Lower lobe of right lung (tissue), 2 donors: ENCODE measurements around the gene NDST1. TPM values are rescaled to one million over a fixed set of nuclear protein-coding genes. Genes with fewer than 3 reads are reported as not detected.

Experiments used
- ATAC-seq, 2 donors: fragments of 200-7000 bp; cut with Tn5 transposase; one replicate each; pipeline ENCODE4 v1.9.1; 2020 to 2022; ENCODE audit warnings: mild to moderate bottlenecking in 2 of 2, moderate library complexity in 2 of 2
- DNase-seq: peaks from one replicate; pipeline ENCODE4 v3.0.0-alpha.2; 2020
- H3K27ac ChIP-seq: fragments of 200-600 bp; one replicate; pipeline ENCODE4 v1.8.0; 2022
- H3K27me3 ChIP-seq: fragments of 200-600 bp; one replicate; pipeline ENCODE4 v1.8.0; 2022; ENCODE audit warnings: low read depth
- H3K36me3 ChIP-seq: fragments of 200-600 bp; one replicate; pipeline ENCODE4 v1.8.0; 2022; ENCODE audit warnings: mild to moderate bottlenecking
- H3K4me1 ChIP-seq: fragments of 200-600 bp; one replicate; pipeline ENCODE4 v1.8.0; 2022
- H3K4me3 ChIP-seq: fragments of 200-600 bp; one replicate; pipeline ENCODE4 v1.8.0; 2022; ENCODE audit warnings: mild to moderate bottlenecking
- H3K9me3 ChIP-seq: fragments of 200-600 bp; one replicate; pipeline ENCODE4 v1.8.0; 2022
- CTCF ChIP-seq: fragments of 200-600 bp; IDR thresholded peaks from one replicate; pipeline ENCODE4 v1.8.0; 2022; ENCODE audit warnings: antibody characterized with exemption, mild to moderate bottlenecking
- intact Hi-C: fragments of 100-400 bp; cut with DNase I; formaldehyde crosslinking; loops from one replicate; pipeline ENCODE4 v1.11.0; 2022
- total RNA-seq: library from RNA; stranded (reverse); fragmentation: NEBNext Ultra II Directional; extraction: Animal tissue kit (Norgen Biotek cat#: 25700); gene quantifications from one replicate; pipeline ENCODE4 v1.2.1, GENCODE V29; 2021
- donor health status: DM: no; HTN: yes; CAD: no; lungs with severe emphysema.

The NDST1 gene
- total RNA-seq, 1 donor from 2014 or later, result 117 TPM

GRCh38 chr5:150497989-150498317 lies 10.0 kb upstream of the NDST1 start:
- Histone ChIP-seq H3K4me3 (no peak overlapping the region), H3K27me3 (no peaks in the 10 kb centered on the region), H3K9me3 (no peaks in the 10 kb centered on the region), H3K36me3 (no peaks in the 10 kb centered on the region), H3K27ac (peak overlapping the region; percentile 78), H3K4me1 (peaks cover 66% of the 10 kb centered on the region)
- TF ChIP-seq CTCF, result no peak
- no peak for DNase-seq
- intact Hi-C loops, result no loop called here
- ATAC-seq, result no peak

GRCh38 chr5:150498501-150498900 lies 9.4 kb upstream of the NDST1 start:
- TF ChIP-seq CTCF, result no peak
- H3K4me3 ChIP-seq, result no peak overlapping the region
- no peaks in the 10 kb centered on the region for H3K9me3 ChIP-seq
- H3K36me3 ChIP-seq, result no peaks in the 10 kb centered on the region
- H3K27ac ChIP-seq, result peak overlapping the region; percentile 78
- no peak for DNase-seq
- intact Hi-C loops, result no loop called here
- peak in 1 of 2 donors; percentile 19 for ATAC-seq
- H3K27me3 ChIP-seq, result no peaks in the 10 kb centered on the region
- peaks cover 72% of the 10 kb centered on the region for H3K4me1 ChIP-seq

GRCh38 chr5:150498971-150499370 lies 9.0 kb upstream of the NDST1 start:
- peak overlapping the region; percentile 78 for H3K27ac ChIP-seq
- H3K4me3 ChIP-seq, result no peak overlapping the region
- no peaks in the 10 kb centered on the region for H3K9me3 ChIP-seq
- no peak for TF ChIP-seq CTCF
- H3K4me1 ChIP-seq, result peaks cover 77% of the 10 kb centered on the region
- H3K36me3 ChIP-seq, result no peaks in the 10 kb centered on the region
- no peaks in the 10 kb centered on the region for H3K27me3 ChIP-seq
- ATAC-seq (no peak), DNase-seq (no peak)
- intact Hi-C loops, result no loop called here

GRCh38 chr5:150499437-150499956 lies 8.4 kb upstream of the NDST1 start:
- H3K36me3 ChIP-seq, result no peaks in the 10 kb centered on the region
- H3K27ac ChIP-seq, result peak overlapping the region; percentile 78
- no peaks in the 10 kb centered on the region for H3K27me3 ChIP-seq
- DNase-seq, result no peak
- no peaks in the 10 kb centered on the region for H3K9me3 ChIP-seq
- no peak for ATAC-seq
- peaks cover 82% of the 10 kb centered on the region for H3K4me1 ChIP-seq
- intact Hi-C loops, result no loop called here
- no peak overlapping the region for H3K4me3 ChIP-seq
- no peak for TF ChIP-seq CTCF

GRCh38 chr5:150500328-150500841 lies 7.5 kb upstream of the NDST1 start:
- intact Hi-C loops, result no loop called here
- peaks cover 91% of the 10 kb centered on the region for H3K4me1 ChIP-seq
- DNase-seq (no peak), ATAC-seq (no peak)
- no peaks in the 10 kb centered on the region for H3K27me3 ChIP-seq
- no peak overlapping the region for H3K4me3 ChIP-seq
- H3K9me3 ChIP-seq, result no peaks in the 10 kb centered on the region
- peak overlapping the region; percentile 78 for H3K27ac ChIP-seq
- no peaks in the 10 kb centered on the region for H3K36me3 ChIP-seq
- no peak for TF ChIP-seq CTCF
